Loucy (cell line): ENCODE measurements around the gene CABP5.

Experiments
- H2AFZ ChIP-seq: fragments of 200-600 bp; sonication (generic); 2 replicates; pipeline ENCODE4 v1.6.0; 2016; ENCODE audit warnings: antibody characterized with exemption, mild to moderate bottlenecking, low read length, moderate library complexity
- H3F3A ChIP-seq: fragments of 200-600 bp; 2 replicates; pipeline ENCODE4 v1.6.0; 2016; ENCODE audit warnings: antibody characterized with exemption, low read depth, mild to moderate bottlenecking
- H3K27me3 ChIP-seq: fragments of 200-600 bp; sonication (generic); 2 replicates; pipeline ENCODE4 v1.6.1; 2014; ENCODE audit warnings: low read length, mild to moderate bottlenecking; ENCODE audit not compliant: insufficient read depth, poor library complexity, severe bottlenecking
- H3K36me3 ChIP-seq: fragments of 200-600 bp; sonication (generic); 2 replicates; pipeline ENCODE4 v1.6.1; 2016; ENCODE audit warnings: low read length; ENCODE audit not compliant: insufficient read depth
- H3K4me1 ChIP-seq: fragments of 200-600 bp; sonication (generic); 2 replicates; pipeline ENCODE4 v1.5.1; 2014; ENCODE audit warnings: low read length, mild to moderate bottlenecking; ENCODE audit not compliant: insufficient read depth, poor library complexity, severe bottlenecking
- H3K4me2 ChIP-seq: fragments of 200-600 bp; sonication (generic); 2 replicates; pipeline ENCODE4 v1.6.0; 2014; ENCODE audit warnings: antibody characterized with exemption, low read length, low read depth, mild to moderate bottlenecking; ENCODE audit not compliant: poor library complexity, severe bottlenecking
- H3K4me3 ChIP-seq: fragments of 200-600 bp; sonication (generic); 2 replicates; pipeline ENCODE4 v1.5.1; 2014; ENCODE audit warnings: low read length, mild to moderate bottlenecking, mixed read lengths; ENCODE audit not compliant: poor library complexity, severe bottlenecking
- H3K79me2 ChIP-seq: fragments of 200-600 bp; sonication (generic); 2 replicates; pipeline ENCODE4 v1.6.1; 2014; ENCODE audit warnings: low read length; ENCODE audit not compliant: insufficient read depth
- H3K9ac ChIP-seq: fragments of 200-600 bp; sonication (generic); 2 replicates; pipeline ENCODE4 v1.6.0; 2014; ENCODE audit warnings: mild to moderate bottlenecking, low read depth, low read length, moderate library complexity; ENCODE audit not compliant: poor library complexity, severe bottlenecking
- H3K9me2 ChIP-seq: fragments of 200-600 bp; sonication (generic); replicated peaks from 2 replicates; pipeline ENCODE4 v1.6.1; 2016; ENCODE audit warnings: low read depth, low read length, mixed read lengths
- H3K9me3 ChIP-seq: fragments of 200-600 bp; sonication (generic); 2 replicates; pipeline ENCODE4 v1.6.1; 2014; ENCODE audit warnings: mild to moderate bottlenecking, antibody characterized with exemption, low read length, low read depth; ENCODE audit not compliant: insufficient read depth
- H4K20me1 ChIP-seq: fragments of 200-600 bp; sonication (generic); 2 replicates; pipeline ENCODE4 v1.6.0; 2014; ENCODE audit warnings: antibody characterized with exemption, low read length, mild to moderate bottlenecking; ENCODE audit not compliant: insufficient read depth, poor library complexity, severe bottlenecking
- EZH2phosphoT487 ChIP-seq: fragments of 200-600 bp; IDR thresholded peaks from 2 replicates; pipeline ENCODE4 v1.6.1; 2018; ENCODE audit warnings: antibody characterized with exemption, mild to moderate bottlenecking, moderate library complexity, borderline replicate concordance
- TF ChIP-seq, protein P1 (sequence below): fragments of 200-600 bp; sonication (generic); conservative IDR thresholded peaks from 2 replicates; pipeline ENCODE4 v1.5.1; 2014; ENCODE audit warnings: mild to moderate bottlenecking, antibody characterized with exemption, low read length

CABP5 gene

DNA sequence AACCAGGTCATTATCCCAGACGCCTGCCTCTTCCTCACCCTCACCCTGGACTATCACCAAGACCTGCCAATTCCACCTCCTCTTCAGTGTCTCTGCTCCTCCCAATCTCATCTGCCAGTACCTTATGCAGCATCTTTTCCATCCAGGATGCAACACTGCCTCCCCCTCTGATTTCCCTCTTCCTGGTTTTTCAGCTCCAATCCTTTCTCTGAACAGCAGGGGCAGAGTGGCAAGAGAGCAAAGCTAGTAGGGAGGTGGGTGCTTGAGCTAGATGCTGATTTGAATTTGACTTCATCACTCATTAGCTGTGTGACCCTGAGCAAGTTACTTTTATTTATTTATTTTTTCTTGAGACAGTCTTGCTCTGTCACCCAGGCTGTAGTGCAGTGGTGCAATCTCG is 25.6 kb upstream of the CABP5 start:
- Histone ChIP-seq H3K36me3 (no peaks in the 10 kb centered on the region), H3K4me1 (no peaks in the 10 kb centered on the region), H3K79me2 (no peaks in the 10 kb centered on the region), H2AFZ (no peak overlapping the region), H3K4me3 (no peak overlapping the region), H3K9ac (no peak overlapping the region), H3K4me2 (no peak overlapping the region), H3K9me3 (no peaks in the 10 kb centered on the region), H3K9me2 (no peaks in the 10 kb centered on the region), H3K27me3 (no peaks in the 10 kb centered on the region), H4K20me1 (no peaks in the 10 kb centered on the region), H3F3A (no peaks in the 10 kb centered on the region)
- TF ChIP-seq, protein P1, sequence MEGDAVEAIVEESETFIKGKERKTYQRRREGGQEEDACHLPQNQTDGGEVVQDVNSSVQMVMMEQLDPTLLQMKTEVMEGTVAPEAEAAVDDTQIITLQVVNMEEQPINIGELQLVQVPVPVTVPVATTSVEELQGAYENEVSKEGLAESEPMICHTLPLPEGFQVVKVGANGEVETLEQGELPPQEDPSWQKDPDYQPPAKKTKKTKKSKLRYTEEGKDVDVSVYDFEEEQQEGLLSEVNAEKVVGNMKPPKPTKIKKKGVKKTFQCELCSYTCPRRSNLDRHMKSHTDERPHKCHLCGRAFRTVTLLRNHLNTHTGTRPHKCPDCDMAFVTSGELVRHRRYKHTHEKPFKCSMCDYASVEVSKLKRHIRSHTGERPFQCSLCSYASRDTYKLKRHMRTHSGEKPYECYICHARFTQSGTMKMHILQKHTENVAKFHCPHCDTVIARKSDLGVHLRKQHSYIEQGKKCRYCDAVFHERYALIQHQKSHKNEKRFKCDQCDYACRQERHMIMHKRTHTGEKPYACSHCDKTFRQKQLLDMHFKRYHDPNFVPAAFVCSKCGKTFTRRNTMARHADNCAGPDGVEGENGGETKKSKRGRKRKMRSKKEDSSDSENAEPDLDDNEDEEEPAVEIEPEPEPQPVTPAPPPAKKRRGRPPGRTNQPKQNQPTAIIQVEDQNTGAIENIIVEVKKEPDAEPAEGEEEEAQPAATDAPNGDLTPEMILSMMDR, result no peak
- no peak for TF ChIP-seq EZH2phosphoT487

DNA sequence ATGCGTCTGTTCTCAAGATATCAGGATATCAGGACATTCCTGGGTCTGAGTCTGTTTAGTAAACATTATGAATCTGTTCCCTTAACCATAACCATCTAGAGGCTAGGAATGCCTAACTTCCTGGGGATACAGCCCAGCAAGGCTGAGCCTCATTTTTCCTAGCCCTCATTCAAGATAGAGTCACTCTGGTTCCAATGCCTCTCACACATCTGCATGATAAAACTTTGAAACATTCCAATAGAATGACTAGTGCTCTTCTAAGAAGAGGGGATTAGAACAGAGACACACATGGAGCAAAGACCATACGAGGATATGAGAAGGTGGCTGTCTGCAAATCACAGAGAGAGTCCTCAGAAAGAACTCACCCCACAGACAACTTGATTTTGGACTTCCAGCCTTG is 20.6 kb upstream of the CABP5 start:
- no peaks in the 10 kb centered on the region for H3K9me2 ChIP-seq
- H3K9ac ChIP-seq, result no peak overlapping the region
- H3K79me2 ChIP-seq, result no peaks in the 10 kb centered on the region
- H3K27me3 ChIP-seq, result no peaks in the 10 kb centered on the region
- no peak overlapping the region for H2AFZ ChIP-seq
- H3K9me3 ChIP-seq, result no peaks in the 10 kb centered on the region
- no peak overlapping the region for H3K4me3 ChIP-seq
- no peaks in the 10 kb centered on the region for H3F3A ChIP-seq
- no peaks in the 10 kb centered on the region for H3K36me3 ChIP-seq
- H4K20me1 ChIP-seq, result no peaks in the 10 kb centered on the region
- no peaks in the 10 kb centered on the region for H3K4me1 ChIP-seq
- H3K4me2 ChIP-seq, result no peak overlapping the region
- TF ChIP-seq, protein P1, result no peak
- TF ChIP-seq EZH2phosphoT487, result no peak

GRCh38 chr19:48061401-48062344 is 17.8 kb upstream of the CABP5 start:
- Histone ChIP-seq H3F3A (no peaks in the 10 kb centered on the region), H3K4me3 (no peak overlapping the region), H3K79me2 (no peaks in the 10 kb centered on the region), H3K4me1 (no peaks in the 10 kb centered on the region), H3K27me3 (no peaks in the 10 kb centered on the region), H3K9me3 (no peaks in the 10 kb centered on the region), H3K4me2 (no peak overlapping the region), H3K36me3 (no peaks in the 10 kb centered on the region), H3K9me2 (no peaks in the 10 kb centered on the region), H3K9ac (no peak overlapping the region), H2AFZ (no peak overlapping the region), H4K20me1 (no peaks in the 10 kb centered on the region)
- TF ChIP-seq, protein P1, result no peak
- TF ChIP-seq EZH2phosphoT487, result no peak
